Right renal cortex interstitium (tissue), 3 donors: ENCODE measurements around the gene SMOC1. TPM values are rescaled to one million over a fixed set of nuclear protein-coding genes. Genes with fewer than 3 reads are reported as not detected.

Experiments used
- DNase-seq, 3 donors: peaks; one replicate each; pipeline ENCODE4 v3.0.0-alpha.2; 2013; ENCODE audit warnings: low read depth in 3 of 3, low spot score in 2 of 3
- polyA plus RNA-seq, 3 donors: library from polyadenylated mRNA; unstranded; fragments of 120-200 nt; gene quantifications; one replicate each; pipeline ENCODE4 v1.2.1, GENCODE V29; 2013; ENCODE audit not compliant: insufficient read length in 3 of 3

The SMOC1 gene
- polyA plus RNA-seq, 3 donors = 1.3 to 2.0 (median 1.7) TPM

- DNase-seq = no peak
These were observed 58.3 kb downstream of the SMOC1 start for GRCh38 chr14:69937367-69938081.

GRCh38 chr14:69938751-69939150, 59.5 kb downstream of the SMOC1 start:
- no peak for DNase-seq

GRCh38 chr14:69941768-69942742, 62.8 kb downstream of the SMOC1 start:
- no peak for DNase-seq

GRCh38 chr14:69943084-69943780, 64.0 kb downstream of the SMOC1 start:
- DNase-seq = no peak

- no peak for DNase-seq
These were observed 66.1 kb downstream of the SMOC1 start for GRCh38 chr14:69945347-69945746.

- DNase-seq = no peak
These were observed 66.7 kb downstream of the SMOC1 start for GRCh38 chr14:69945912-69946311.

- DNase-seq = no peak
These were observed 69.1 kb downstream of the SMOC1 start for GRCh38 chr14:69948351-69948750.

GRCh38 chr14:69951263-69951662, 72.0 kb downstream of the SMOC1 start:
- no peak for DNase-seq

GRCh38 chr14:69951935-69952334, 72.7 kb downstream of the SMOC1 start:
- no peak for DNase-seq

GRCh38 chr14:69953266-69953915, 74.2 kb downstream of the SMOC1 start:
- no peak for DNase-seq

- DNase-seq = no peak
These were observed 76.9 kb downstream of the SMOC1 start for GRCh38 chr14:69955855-69956845.

- DNase-seq = no peak
These were observed 77.8 kb downstream of the SMOC1 start for GRCh38 chr14:69956970-69957369.

- no peak for DNase-seq
These were observed 78.8 kb downstream of the SMOC1 start for GRCh38 chr14:69957986-69958385.

- no peak for DNase-seq
These were observed 79.9 kb downstream of the SMOC1 start for GRCh38 chr14:69959136-69959535.

GRCh38 chr14:69960296-69960695, 81.1 kb downstream of the SMOC1 start:
- DNase-seq = no peak

GRCh38 chr14:69963966-69964365, 84.8 kb downstream of the SMOC1 start:
- no peak for DNase-seq

GRCh38 chr14:69964841-69965240, 85.6 kb downstream of the SMOC1 start:
- no peak for DNase-seq

- no peak for DNase-seq
These were observed 88.9 kb downstream of the SMOC1 start for GRCh38 chr14:69968132-69968531.

- DNase-seq = no peak
These were observed 89.5 kb downstream of the SMOC1 start for GRCh38 chr14:69968681-69969080.
